NB4 (cell line): ENCODE measurements around the gene ACER3.
"Not testable (repeated sequence)": the region's sequence is repeated elsewhere in the genome, so short reads cannot be mapped to it uniquely, and the experiment has no call there.

Source experiments
- DNase-seq: peaks from one replicate; pipeline ENCODE4 v3.0.0; 2010; ENCODE audit warnings: low read depth
- H3K4me3 ChIP-seq: one replicate; pipeline ENCODE4 v1.5.1; 2011; ENCODE audit warnings: mild to moderate bottlenecking, low read depth, low read length, moderate library complexity
- CTCF ChIP-seq: IDR thresholded peaks from one replicate; pipeline ENCODE4 v1.5.1; 2012; ENCODE audit warnings: low read depth, low read length
- MYC ChIP-seq: IDR thresholded peaks from 2 replicates; pipeline ENCODE4 v1.6.1; 2011; ENCODE audit warnings: low read depth, low read length
- POLR2A ChIP-seq: IDR thresholded peaks from 2 replicates; pipeline ENCODE4 v1.6.1; 2011; ENCODE audit warnings: mild to moderate bottlenecking; ENCODE audit not compliant: insufficient read length; ENCODE audit errors: extremely low read depth
- TF ChIP-seq, protein P1 (sequence below): IDR thresholded peaks from 2 replicates; pipeline ENCODE4 v1.6.1; 2011; ENCODE audit warnings: low read depth, low read length

Gene ACER3

DNA sequence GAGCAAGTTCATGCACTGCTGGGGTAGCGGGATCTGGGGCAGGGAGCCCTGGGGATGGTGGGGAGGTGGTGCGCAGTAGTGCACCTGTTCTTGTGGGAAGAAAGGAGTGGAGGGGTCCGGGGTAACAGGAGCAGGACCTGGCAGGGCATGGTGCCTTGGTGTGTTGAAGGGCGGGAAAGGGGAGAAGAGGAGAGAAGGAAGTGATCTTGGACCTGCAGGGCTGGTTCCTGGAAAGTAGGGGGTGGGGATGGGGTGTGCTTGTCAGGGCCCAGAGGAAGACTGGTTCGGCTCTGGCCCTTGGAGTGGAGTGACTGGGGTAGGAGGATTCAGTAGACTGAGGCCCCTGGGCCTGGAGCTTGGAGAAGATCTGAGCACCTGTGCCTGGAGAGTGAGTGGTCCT, 195.2 kb downstream of the ACER3 start:
- H3K4me3 ChIP-seq, result no peak overlapping the region
- DNase-seq, result no peak
- TF ChIP-seq, protein P1, sequence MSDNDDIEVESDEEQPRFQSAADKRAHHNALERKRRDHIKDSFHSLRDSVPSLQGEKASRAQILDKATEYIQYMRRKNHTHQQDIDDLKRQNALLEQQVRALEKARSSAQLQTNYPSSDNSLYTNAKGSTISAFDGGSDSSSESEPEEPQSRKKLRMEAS, result no peak

GRCh38 chr11:77056814-77057402, 196.2 kb downstream of the ACER3 start:
- no peak for TF ChIP-seq MYC
- no peak for TF ChIP-seq CTCF
- no peak for TF ChIP-seq POLR2A
- TF ChIP-seq, protein P1, result no peak
- no peak overlapping the region for H3K4me3 ChIP-seq
- no peak for DNase-seq

DNA sequence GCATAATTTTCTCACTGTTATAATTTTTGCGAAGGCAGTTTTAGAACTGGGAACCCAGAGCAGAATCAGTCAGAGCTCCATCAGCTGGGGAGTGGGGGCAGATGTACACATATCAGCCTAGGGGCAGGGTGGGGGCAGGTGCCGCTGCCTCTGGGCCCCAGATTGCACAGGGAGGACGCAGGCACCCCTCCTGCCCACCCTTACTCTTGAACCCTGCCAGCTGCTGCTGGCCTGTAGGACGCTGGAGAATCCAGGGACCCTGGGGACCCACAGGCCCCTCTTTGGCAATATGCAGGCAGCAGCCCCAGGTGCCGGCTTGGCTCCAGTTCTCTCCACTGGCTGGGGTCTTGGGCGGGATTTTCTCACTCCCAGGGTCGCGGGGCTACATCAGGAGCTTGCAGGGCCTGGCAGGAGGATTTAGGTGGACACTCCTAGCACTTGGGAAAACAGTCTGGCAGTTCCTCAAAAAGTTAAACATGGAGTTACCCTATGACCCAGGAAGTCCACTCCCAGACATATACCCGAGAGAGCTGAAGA, 197.3 kb downstream of the ACER3 start:
- no peak for TF ChIP-seq POLR2A
- TF ChIP-seq MYC, result no peak
- TF ChIP-seq, protein P1, result no peak
- TF ChIP-seq CTCF, result no peak
- no peak for DNase-seq
- H3K4me3 ChIP-seq, result no peak overlapping the region

- DNase-seq, result no peak
- TF ChIP-seq POLR2A (no peak), MYC (no peak), CTCF (no peak)
- TF ChIP-seq, protein P1, result no peak
- no peak overlapping the region for H3K4me3 ChIP-seq
These were observed 198.2 kb downstream of the ACER3 start for GRCh38 chr11:77058900-77059299.

GRCh38 chr11:77059806-77060205, 199.1 kb downstream of the ACER3 start:
- H3K4me3 ChIP-seq, result no peak overlapping the region
- no peak for DNase-seq
- TF ChIP-seq, protein P1, result no peak
- TF ChIP-seq POLR2A (no peak), MYC (no peak), CTCF (no peak)

DNA sequence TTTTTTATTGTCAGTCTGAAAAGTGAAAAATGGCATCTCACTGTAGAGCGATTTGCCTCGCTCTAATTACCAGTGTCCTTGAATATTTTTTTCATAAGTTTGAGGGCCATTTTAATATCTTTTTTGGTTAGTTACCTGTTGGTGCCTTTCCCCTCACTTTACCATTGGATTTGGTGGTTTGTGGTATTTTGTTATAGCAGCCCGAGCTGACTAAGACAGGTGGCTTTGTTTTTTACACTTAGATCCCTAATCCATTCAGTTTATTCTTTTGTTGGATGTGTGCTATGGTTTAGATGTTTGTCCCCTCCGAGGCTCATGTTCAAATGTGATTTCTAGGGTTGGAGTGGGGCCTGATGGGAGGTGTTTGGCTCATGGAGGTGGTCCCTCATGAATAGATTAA, 199.5 kb downstream of the ACER3 start:
- H3K4me3 ChIP-seq, result no peak overlapping the region
- TF ChIP-seq CTCF (no peak), MYC (no peak), POLR2A (no peak)
- TF ChIP-seq, protein P1, result no peak
- DNase-seq, result no peak

DNA sequence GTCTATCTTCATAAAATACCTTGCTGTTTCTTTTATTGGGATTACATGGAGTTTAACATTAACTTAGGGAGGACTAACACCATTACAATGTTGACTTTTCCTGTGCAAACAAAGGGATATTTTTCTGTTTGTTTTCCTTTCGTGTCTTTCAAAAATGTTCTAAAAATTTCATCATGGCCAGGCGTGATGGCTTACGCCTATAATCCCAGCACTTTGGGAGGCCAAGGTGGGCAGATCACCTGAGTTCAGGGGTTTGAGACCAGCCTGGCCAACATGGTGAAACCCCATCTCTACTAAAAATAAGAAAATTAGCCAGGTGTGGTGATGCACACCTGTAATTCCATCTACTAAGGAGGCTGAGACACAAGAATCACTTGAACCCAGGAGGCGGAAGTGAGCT, 200.5 kb downstream of the ACER3 start:
- H3K4me3 ChIP-seq, DNase-seq: not testable (repeated sequence)
